ENCODE results near the gene NAP1L4.
A peak's percentile ranks its signal among the peaks of the same experiment; 100 is the strongest.

The NAP1L4 gene, protein sequence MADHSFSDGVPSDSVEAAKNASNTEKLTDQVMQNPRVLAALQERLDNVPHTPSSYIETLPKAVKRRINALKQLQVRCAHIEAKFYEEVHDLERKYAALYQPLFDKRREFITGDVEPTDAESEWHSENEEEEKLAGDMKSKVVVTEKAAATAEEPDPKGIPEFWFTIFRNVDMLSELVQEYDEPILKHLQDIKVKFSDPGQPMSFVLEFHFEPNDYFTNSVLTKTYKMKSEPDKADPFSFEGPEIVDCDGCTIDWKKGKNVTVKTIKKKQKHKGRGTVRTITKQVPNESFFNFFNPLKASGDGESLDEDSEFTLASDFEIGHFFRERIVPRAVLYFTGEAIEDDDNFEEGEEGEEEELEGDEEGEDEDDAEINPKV

GRCh38 chr11:2992234-2992996, at the start of gene NAP1L4:
NAP1L4 (minus strand) TSS chr11:2992329; CDS start chr11:2979220, 13,109 bp downstream.
- peak; percentile 97 for DNase-seq (ENCODE audit: low spot score)

DNA sequence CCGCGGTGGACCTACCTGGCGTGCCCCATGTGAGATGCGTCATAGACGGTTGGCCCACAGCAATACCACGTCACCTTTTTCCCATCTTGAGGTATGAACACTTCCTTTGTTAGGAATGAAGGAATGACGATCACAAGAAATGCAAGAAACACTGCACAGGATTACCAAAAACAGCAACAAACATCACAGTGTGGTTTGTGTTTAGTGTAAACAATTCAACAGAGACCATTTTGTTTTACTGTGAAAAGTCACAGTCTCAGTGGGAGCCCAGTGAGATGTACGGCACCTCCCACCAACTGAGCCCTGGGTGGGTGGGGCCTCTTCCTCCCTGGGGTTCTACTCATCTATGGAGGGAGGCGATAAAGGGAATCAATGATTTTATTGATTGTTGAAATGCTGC, 48.8 kb upstream of the NAP1L4 start:
- no peak for DNase-seq (ENCODE audit: low spot score)

GRCh38 chr11:3037945-3038271, 45.8 kb upstream of the NAP1L4 start:
- no peak for DNase-seq (ENCODE audit: low spot score)

DNA sequence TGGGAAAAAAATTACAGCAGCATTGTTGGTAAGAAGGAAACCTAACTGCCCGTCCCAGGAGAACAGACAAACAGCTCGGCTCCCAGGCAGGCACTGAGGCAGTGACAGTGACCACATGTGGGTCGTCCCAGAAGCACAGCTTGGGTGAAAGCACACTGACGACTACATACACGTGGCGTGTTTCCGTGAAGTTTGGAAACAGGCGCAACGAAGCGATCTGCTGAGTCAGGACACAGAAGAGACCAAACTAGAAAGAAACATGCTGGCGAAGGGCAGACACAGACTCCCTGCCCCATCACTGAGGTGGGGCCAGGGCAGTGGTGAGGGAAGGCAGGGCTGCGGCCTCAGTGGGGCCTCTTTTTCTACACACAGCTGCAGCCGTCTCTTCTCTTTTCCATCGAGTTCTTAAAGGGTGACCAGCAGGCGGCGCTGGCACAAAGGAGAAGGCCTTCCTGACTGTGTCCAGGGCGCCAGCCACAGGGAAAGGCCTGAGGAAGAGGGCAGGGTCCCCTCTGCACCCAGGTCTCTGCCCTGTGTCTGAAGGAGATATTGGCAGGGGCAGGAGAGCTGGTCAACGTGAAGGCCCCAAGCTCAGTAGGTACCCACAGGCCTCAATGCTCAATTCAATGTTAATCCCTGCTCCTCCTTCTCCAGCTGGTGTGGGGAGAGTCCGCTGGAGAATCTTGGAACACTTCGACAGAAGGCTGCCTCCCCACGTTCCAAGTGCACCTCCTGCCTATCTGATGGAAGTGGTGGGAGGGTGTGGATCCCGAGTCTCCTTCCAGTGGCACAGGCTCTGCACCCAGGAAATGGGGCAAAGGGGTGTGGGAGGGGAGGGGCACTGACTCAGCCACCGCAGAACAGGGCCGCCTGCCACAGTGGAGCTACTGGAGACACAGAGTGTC, 45.2 kb upstream of the NAP1L4 start:
- peak; percentile 91 for DNase-seq (ENCODE audit: low spot score)

DNA sequence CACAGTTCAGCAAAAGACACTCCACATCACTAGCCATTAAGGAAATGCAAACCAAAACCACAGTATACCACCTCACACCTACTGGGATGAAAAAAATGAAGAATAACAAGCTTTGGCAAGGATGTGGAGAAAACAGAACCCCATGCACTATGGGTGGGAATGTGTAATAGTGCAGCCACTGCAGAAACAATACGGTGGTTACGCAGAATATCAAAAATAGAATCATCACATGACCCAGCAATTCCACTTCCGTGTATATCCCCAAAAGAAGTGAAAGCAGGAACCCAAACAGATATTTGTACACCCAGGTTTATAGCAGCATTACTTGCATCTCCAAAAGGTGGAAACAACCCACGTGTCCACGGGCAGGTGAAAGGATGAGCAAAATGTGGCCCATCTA, 44.3 kb upstream of the NAP1L4 start:
- DNase-seq (ENCODE audit: low spot score): peak; percentile 42

GRCh38 chr11:3035333-3035732, 43.2 kb upstream of the NAP1L4 start:
- DNase-seq (ENCODE audit: low spot score): no peak

DNA sequence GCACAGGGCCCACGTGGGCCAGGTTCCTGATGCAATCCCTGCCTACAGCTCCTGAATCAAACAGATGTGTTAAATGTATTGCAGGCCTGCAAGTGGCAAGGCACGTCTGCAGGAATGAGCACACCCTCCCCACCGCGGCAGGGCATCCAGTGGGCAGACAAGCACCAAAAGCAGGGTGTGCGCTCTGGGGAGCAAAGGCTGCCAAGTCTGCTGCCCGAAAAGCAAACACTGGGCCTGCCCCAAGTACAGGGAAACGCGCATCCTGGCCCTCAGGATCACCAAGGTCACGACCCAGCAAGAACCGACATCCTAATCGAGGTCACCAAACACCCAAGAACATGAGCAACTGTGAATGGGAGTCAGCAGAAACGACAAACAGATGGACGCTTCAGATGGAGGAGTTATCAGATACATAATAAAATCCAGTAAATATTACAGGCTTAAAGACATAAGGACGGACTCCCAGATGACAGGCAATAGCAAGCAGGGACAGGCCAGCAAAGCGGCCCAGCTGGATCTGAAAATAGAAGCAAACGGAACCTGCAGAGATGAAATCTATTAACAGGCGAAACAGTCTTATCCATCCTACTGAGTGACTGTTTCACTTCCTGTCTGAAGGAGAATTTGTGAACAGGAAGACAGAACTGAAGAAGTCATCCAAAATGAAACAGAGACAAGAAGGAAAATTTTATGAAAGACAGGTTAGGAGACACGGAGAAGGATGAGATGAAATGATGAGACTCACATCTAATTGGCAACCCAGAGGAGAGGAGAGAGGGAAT, 38.4 kb upstream of the NAP1L4 start:
- DNase-seq (ENCODE audit: low spot score): peak; percentile 43

DNA sequence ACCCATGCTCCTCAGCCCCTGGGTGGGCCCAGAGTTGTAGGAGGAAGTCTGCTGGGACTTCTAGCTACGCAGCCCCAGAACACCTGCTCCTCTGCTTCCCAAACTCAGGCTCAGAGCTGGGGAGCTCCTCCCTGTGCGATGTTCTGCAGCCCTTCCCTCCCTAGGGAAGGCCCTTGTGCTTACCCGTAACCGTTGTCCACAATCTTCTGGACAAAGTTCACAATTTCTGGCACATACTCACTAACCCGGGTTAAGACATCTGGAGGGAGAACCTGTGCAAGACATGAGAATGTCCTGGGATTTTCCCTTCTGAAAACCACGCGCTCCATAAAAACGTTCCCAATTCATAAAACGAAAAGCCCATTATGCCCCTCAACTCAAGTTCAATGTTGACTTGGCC, 36.7 kb upstream of the NAP1L4 start:
- no peak for DNase-seq (ENCODE audit: low spot score)

DNA sequence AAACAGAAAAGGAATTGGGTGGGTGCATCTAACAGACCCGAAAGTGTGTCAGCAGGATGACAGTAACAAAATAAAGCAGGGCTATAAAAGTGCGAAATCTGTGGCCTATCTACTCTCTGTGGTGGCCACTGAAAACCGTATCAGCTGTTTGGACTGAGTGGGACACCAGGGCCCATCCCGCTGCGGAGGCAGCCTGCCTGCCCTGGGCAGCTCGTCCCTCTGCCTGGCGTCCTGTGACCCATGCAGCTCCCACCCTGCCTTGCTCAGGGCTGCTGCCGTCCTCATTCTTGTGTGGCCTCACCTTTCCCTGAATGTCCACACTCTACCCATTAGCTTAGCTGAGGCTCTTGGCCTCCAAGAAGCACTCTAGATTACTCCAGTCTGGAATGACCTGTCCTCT, 34.7 kb upstream of the NAP1L4 start:
- DNase-seq (ENCODE audit: low spot score): no peak

GRCh38 chr11:3022982-3023381, 30.9 kb upstream of the NAP1L4 start:
- DNase-seq (ENCODE audit: low spot score): no peak

DNA sequence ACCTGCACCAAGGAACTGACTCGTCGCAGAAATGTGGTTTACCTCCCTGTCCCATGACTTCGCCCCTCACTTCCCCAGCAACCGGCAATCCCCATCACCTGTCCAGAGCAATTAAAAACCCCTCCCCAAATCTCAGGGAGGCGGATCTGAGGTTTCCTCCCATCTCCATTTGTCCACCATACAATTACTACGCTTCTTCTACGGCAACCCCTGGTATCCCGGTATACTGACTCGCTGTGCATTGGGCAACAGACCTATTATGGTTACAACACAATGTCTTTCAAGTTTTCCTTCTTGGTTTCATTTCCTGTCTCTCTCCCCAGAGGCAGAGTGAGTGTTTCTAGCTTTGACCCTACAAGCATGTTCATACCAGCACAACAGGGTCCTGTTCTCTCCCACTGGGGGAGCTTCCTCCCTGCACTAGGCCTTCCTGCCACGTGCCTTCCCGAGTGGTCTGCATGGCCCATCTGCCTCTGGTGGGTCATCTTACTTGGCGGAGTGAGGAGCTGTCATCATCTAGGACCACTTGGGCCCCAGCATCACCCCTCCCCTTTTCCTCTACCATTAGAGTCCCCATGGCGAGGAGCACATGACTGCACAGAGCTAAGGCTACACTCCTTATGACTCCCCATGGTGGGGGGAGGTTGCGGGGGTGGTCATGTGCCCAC, 30.3 kb upstream of the NAP1L4 start:
- DNase-seq (ENCODE audit: low spot score): peak; percentile 64

DNA sequence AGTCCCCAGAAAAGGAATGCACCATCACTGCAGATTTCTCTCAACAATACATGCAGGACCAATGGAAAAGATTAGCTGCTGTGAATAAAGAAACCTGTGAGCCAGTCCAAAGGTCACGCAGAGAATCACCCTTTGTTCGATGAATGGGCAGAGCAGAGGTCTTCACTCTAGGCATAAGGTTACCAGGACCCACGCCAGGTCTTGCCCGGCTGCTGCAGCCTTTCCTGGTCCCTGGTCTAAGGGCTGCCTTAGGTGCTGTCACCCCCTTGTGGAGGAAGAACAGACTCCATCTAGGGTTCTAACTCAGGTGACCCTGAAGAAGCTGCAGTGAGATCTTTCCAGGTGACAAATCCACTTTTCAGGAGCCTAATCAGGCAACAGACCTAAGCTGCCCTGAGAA, 29.0 kb upstream of the NAP1L4 start:
- peak; percentile 68 for DNase-seq (ENCODE audit: low spot score)

DNA sequence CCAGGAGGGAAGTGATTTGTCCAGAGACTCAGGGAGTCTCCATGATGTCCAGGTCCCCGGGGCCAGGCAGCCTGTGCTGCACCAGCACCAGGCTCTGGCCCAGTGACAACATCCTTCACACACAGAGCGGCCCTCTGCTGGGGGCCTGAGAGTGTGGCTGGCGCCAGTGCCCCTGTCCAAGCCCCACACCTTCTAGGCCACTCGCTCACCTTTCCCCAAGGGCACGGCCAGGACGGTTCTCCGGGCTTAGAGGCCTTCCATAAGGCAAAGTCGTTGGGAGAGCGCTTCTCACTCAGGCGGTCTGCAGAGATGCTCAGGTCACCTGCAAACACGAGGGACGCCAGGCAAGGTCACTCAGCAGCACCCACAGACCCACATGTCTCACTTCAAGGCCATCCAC, 27.9 kb upstream of the NAP1L4 start:
- no peak for DNase-seq (ENCODE audit: low spot score)

- DNase-seq (ENCODE audit: low spot score): no peak
These were observed 26.5 kb upstream of the NAP1L4 start for GRCh38 chr11:3018596-3018995.

- DNase-seq (ENCODE audit: low spot score): no peak
These were observed 24.7 kb upstream of the NAP1L4 start for GRCh38 chr11:3016861-3017260.

GRCh38 chr11:3015796-3016195, 23.7 kb upstream of the NAP1L4 start:
- DNase-seq (ENCODE audit: low spot score): no peak

DNA sequence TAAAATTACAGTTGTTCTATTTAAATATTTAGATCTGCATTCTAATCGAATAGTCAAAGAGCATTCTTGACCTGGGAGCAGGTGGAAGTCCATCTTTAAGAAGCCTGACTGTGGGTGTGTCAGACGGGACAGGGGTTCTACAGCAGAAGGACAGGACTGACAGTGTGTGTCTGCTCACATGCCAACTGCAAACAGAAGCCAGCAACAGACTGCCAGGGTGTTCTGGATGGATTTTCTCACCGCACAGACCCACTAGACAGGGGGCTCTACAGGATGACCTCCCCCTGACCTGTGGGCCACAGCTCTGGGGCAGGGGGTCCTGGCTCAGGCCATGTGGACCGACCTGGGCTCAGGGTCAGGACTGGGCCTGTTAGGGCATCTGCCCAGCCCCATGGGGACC, 22.8 kb upstream of the NAP1L4 start:
- no peak for DNase-seq (ENCODE audit: low spot score)

- no peak for DNase-seq (ENCODE audit: low spot score)
These were observed 22.2 kb upstream of the NAP1L4 start for GRCh38 chr11:3014057-3014938.

- DNase-seq (ENCODE audit: low spot score): no peak
These were observed 20.1 kb upstream of the NAP1L4 start for GRCh38 chr11:3011891-3012885.
